Superior temporal gyrus (tissue), 1 donor: ENCODE measurements around the gene GLE1.
"Not testable (repeated sequence)": the region's sequence is repeated elsewhere in the genome, so short reads cannot be mapped to it uniquely, and the experiment has no call there.

Experiments
- DNase-seq: peaks from one replicate; pipeline ENCODE4 v3.0.0-alpha.2; 2016; ENCODE audit errors: extremely low spot score

Gene GLE1

GRCh38 chr9:128495804-128496417 lies 8.6 kb upstream of the GLE1 start:
- DNase-seq: no peak

GRCh38 chr9:128497824-128498610 lies 6.5 kb upstream of the GLE1 start:
- DNase-seq: peak; percentile 55

GRCh38 chr9:128498911-128499310 lies 5.6 kb upstream of the GLE1 start:
- DNase-seq: no peak

- no peak for DNase-seq
These were observed 4.6 kb upstream of the GLE1 start for GRCh38 chr9:128499920-128500319.

- not testable (repeated sequence) for DNase-seq
These were observed 1.1 kb upstream of the GLE1 start for GRCh38 chr9:128503415-128503825.

GRCh38 chr9:128503870-128504269 lies 649 bp upstream of the GLE1 start:
- DNase-seq: no peak

- no peak for DNase-seq
These were observed 871 bp downstream of the GLE1 start for GRCh38 chr9:128505414-128505765.

- not testable (repeated sequence) for DNase-seq
These were observed 1.4 kb downstream of the GLE1 start for GRCh38 chr9:128505906-128506305.

- no peak for DNase-seq
These were observed 8.3 kb downstream of the GLE1 start for GRCh38 chr9:128512820-128513219.

GRCh38 chr9:128521956-128522355 lies 17.4 kb downstream of the GLE1 start:
- no peak for DNase-seq

- DNase-seq: peak; percentile 35
These were observed 18.8 kb downstream of the GLE1 start for GRCh38 chr9:128523199-128523925.

- no peak for DNase-seq
These were observed 22.2 kb downstream of the GLE1 start for GRCh38 chr9:128526720-128527119.

GRCh38 chr9:128528445-128529160 lies 24.1 kb downstream of the GLE1 start:
- DNase-seq: no peak

GRCh38 chr9:128529191-128529590 lies 24.7 kb downstream of the GLE1 start:
- DNase-seq: no peak

GRCh38 chr9:128532581-128532980 lies 28.1 kb downstream of the GLE1 start:
- DNase-seq: no peak

- DNase-seq: no peak
These were observed 36.3 kb downstream of the GLE1 start for GRCh38 chr9:128540634-128541360.

GRCh38 chr9:128546504-128546903 lies 42.0 kb downstream of the GLE1 start:
- no peak for DNase-seq

- DNase-seq: no peak
These were observed 44.4 kb downstream of the GLE1 start for GRCh38 chr9:128548876-128549275.

- DNase-seq: peak; percentile 66
These were observed 45.7 kb downstream of the GLE1 start for GRCh38 chr9:128550226-128550625.

- DNase-seq: peak; percentile 62
These were observed 46.5 kb downstream of the GLE1 start for GRCh38 chr9:128550770-128551656.
